Measurements from ENCODE around the gene SLCO2A1. TPM values are rescaled to one million over a fixed set of nuclear protein-coding genes. Genes with fewer than 3 reads are reported as not detected.

The SLCO2A1 gene
- total and polyA plus RNA-seq, 2 of the 4 experiments (the other 2 are of a cell fraction), result under 0.01 to 1.5 TPM

- no peak overlapping the region for H3K14ac ChIP-seq (replicated peaks; ENCODE audit: low read depth, low read length)
- ChIA-PET CTCF (no interaction called here), POLR2A (ENCODE audit: unreplicated experiment) (no interaction called here)
- H3K4me3 ChIP-seq (ENCODE audit: insufficient read depth, low read depth, low read length), result no peak overlapping the region
- BruUV-seq (replicated peaks), result no TSS peak
- no peak overlapping the region for H4K8ac ChIP-seq (ENCODE audit: low read depth in 2 of 2, low read length in 2 of 2)
- no peaks in the 10 kb centered on the region for H3K36me3 ChIP-seq (ENCODE audit: control insufficient read depth, insufficient read depth, low read length)
- in situ Hi-C loops (cut with MboI; ENCODE audit: low sequenced_read_pairs) (no loop called here), intact Hi-C loops (cut with micrococcal nuclease) (no loop called here), dilution Hi-C loops (cut with HindIII; ENCODE audit: low sequenced_read_pairs, unreplicated experiment) (no loop called here)
- H2AK5ac ChIP-seq (ENCODE audit: low read depth, low read length), result no peak overlapping the region
- no peaks in the 10 kb centered on the region for H3K27me3 ChIP-seq (ENCODE audit: control insufficient read depth, insufficient read depth, low read length)
- no peak overlapping the region for H3K4me2 ChIP-seq (ENCODE audit: low read depth, low read length)
- WGBS, 2 experiments (ENCODE audit: extremely low coverage in 2 of 2, insufficient read length in 1 of 2), result no CpG with 5 or more reads among the region's 4 CpGs
- no peak overlapping the region for H3K9ac ChIP-seq (ENCODE audit: low read depth, low read length)
- no peak overlapping the region for H3K56ac ChIP-seq (ENCODE audit: extremely low read depth, insufficient read depth, low read length)
- no peak overlapping the region for H2BK120ac ChIP-seq (ENCODE audit: low read depth, low read length)
- H4K5ac ChIP-seq (ENCODE audit: low read depth, low read length), result no peak overlapping the region
- no peak overlapping the region for H2BK5ac ChIP-seq (ENCODE audit: low read depth, low read length, poor library complexity, severe bottlenecking)
- no peak overlapping the region; the same call in 1 of the 2 replicates for H2BK20ac ChIP-seq (ENCODE audit: low read depth, low read length)
- H3K27ac ChIP-seq (ENCODE audit: insufficient read depth, low read length), result no peak overlapping the region
- H3K9me3 ChIP-seq (ENCODE audit: control insufficient read depth, insufficient read depth, low read length), result no peaks in the 10 kb centered on the region
- no peak for ATAC-seq (ENCODE audit: low read depth)
- no peak overlapping the region for H2AK9ac ChIP-seq (replicated peaks; ENCODE audit: low read depth, low read length, poor library complexity)
- H3K18ac ChIP-seq (ENCODE audit: low read depth, low read length), result no peak overlapping the region
- no peak overlapping the region for H3K23ac ChIP-seq (ENCODE audit: low read depth, low read length)
- peaks cover 9% of the 10 kb centered on the region for H3K4me1 ChIP-seq (ENCODE audit: control insufficient read depth, insufficient read depth, low read length)
- H4K20me1 ChIP-seq (ENCODE audit: insufficient read depth, low read length), result no peaks in the 10 kb centered on the region
- no peaks in the 10 kb centered on the region for H3K79me1 ChIP-seq (ENCODE audit: low read depth in 1 of 2, low read length in 2 of 2)
- no peak for TF ChIP-seq RCOR1 (IDR thresholded peaks at IDR 0.05; ENCODE audit: insufficient replicate concordance, low read length)
- no peak for TF ChIP-seq CHD1 (IDR thresholded peaks at IDR 0.05; ENCODE audit: low read depth, low read length)
- TF ChIP-seq USF2 (IDR thresholded peaks at IDR 0.05; ENCODE audit: low read depth, low read length), result no peak
- TF ChIP-seq MAZ (IDR thresholded peaks at IDR 0.05; ENCODE audit: borderline replicate concordance, low read depth, low read length), result no peak
- TF ChIP-seq POLR2A (IDR thresholded peaks at IDR 0.05; ENCODE audit: low read depth, low read length), result no peak
- no peak for TF ChIP-seq NFE2L2 (IDR thresholded peaks at IDR 0.05; ENCODE audit: low read depth, low read length)
- TF ChIP-seq RFX5 (IDR thresholded peaks at IDR 0.05; ENCODE audit: low read depth, low read length), result no peak
- TF ChIP-seq BHLHE40 (IDR thresholded peaks at IDR 0.05; ENCODE audit: low read depth, low read length), result no peak
- TF ChIP-seq CTCF (conservative IDR thresholded peaks at IDR 0.05; ENCODE audit: low read depth, low read length), result no peak
- TF ChIP-seq SMC3 (IDR thresholded peaks at IDR 0.05; ENCODE audit: low read depth, low read length), result no peak
- TF ChIP-seq ELK1 (IDR thresholded peaks at IDR 0.05; ENCODE audit: borderline replicate concordance, low read depth, low read length), result no peak
- no peak for TF ChIP-seq MAFK (IDR thresholded peaks at IDR 0.05; ENCODE audit: low read depth, low read length)
- no peak for TF ChIP-seq RAD21 (IDR thresholded peaks at IDR 0.05; ENCODE audit: low read length)
- no peak overlapping the region for H2BK15ac ChIP-seq (ENCODE audit: low read depth, low read length)
- no peak overlapping the region for H3K4ac ChIP-seq (ENCODE audit: low read depth, low read length)
- DNase-seq, result no peak
- H4K91ac ChIP-seq (ENCODE audit: insufficient read depth, low read depth, low read length), result no peak overlapping the region
- peaks cover 11% of the 10 kb centered on the region; the same call in 1 of the 2 replicates for H3K9me1 ChIP-seq (ENCODE audit: insufficient read depth, low read length)
- no peak overlapping the region for H2AFZ ChIP-seq (replicated peaks; ENCODE audit: low read length, poor library complexity)
Measured at GRCh38 chr3:133965906-133966305, 63.8 kb downstream of the SLCO2A1 start.
